Measurements from ENCODE around the gene TRMT10A. TPM values are rescaled to one million over a fixed set of nuclear protein-coding genes. Genes with fewer than 3 reads are reported as not detected.
A peak's percentile ranks its signal among the peaks of the same experiment; 100 is the strongest.

The TRMT10A gene
- total and polyA plus RNA-seq, 8 donors: 2.3 to 4.8 (median 3.3) TPM

GRCh38 chr4:99587803-99588202 is 24.0 kb upstream of the TRMT10A start:
- Histone ChIP-seq H3K4me1 (peaks cover 0 to 6% (median 0%) of the 10 kb centered on the region in 3 donors), H3K4me3 (no peak overlapping the region), H3K27me3 (no peaks in the 10 kb centered on the region), H3K27ac (peak overlapping the region in 2 of 4 donors; percentile 10 to 25), H3K36me3 (no peaks in the 10 kb centered on the region), H3K9me3 (no peaks in the 10 kb centered on the region)
- 28 to 31% methylated on average over 1 of the region's 1 CpG for WGBS, 2 donors
- DNase-seq (no peak), ATAC-seq (peak in 2 of 4 donors; percentile 62 to 86), FAIRE-seq (no peak)
- TF ChIP-seq, protein P1, sequence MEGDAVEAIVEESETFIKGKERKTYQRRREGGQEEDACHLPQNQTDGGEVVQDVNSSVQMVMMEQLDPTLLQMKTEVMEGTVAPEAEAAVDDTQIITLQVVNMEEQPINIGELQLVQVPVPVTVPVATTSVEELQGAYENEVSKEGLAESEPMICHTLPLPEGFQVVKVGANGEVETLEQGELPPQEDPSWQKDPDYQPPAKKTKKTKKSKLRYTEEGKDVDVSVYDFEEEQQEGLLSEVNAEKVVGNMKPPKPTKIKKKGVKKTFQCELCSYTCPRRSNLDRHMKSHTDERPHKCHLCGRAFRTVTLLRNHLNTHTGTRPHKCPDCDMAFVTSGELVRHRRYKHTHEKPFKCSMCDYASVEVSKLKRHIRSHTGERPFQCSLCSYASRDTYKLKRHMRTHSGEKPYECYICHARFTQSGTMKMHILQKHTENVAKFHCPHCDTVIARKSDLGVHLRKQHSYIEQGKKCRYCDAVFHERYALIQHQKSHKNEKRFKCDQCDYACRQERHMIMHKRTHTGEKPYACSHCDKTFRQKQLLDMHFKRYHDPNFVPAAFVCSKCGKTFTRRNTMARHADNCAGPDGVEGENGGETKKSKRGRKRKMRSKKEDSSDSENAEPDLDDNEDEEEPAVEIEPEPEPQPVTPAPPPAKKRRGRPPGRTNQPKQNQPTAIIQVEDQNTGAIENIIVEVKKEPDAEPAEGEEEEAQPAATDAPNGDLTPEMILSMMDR (IDR thresholded peaks at IDR 0.05): no peak
- intact Hi-C loops (cut with DNase I): no loop called here

- FAIRE-seq (no peak), DNase-seq (no peak), ATAC-seq (peak in 1 of 4 donors; percentile 50)
- Histone ChIP-seq H3K36me3 (no peaks in the 10 kb centered on the region), H3K9me3 (no peaks in the 10 kb centered on the region), H3K4me3 (no peak overlapping the region), H3K27ac (peak overlapping the region in 2 of 4 donors; percentile 1 to 10), H3K27me3 (no peaks in the 10 kb centered on the region), H3K4me1 (peaks cover 0 to 6% (median 0%) of the 10 kb centered on the region in 3 donors)
- intact Hi-C loops (cut with DNase I): no loop called here
- TF ChIP-seq, protein P1 (IDR thresholded peaks at IDR 0.05): no peak
Measured at GRCh38 chr4:99587309-99587708, 23.5 kb upstream of the TRMT10A start.

GRCh38 chr4:99586797-99587196 is 23.0 kb upstream of the TRMT10A start:
- intact Hi-C loops (cut with DNase I): no loop called here
- TF ChIP-seq, protein P1 (IDR thresholded peaks at IDR 0.05): no peak
- Histone ChIP-seq H3K27ac (peak overlapping the region in 1 of 4 donors; percentile 1), H3K4me3 (no peak overlapping the region), H3K9me3 (no peaks in the 10 kb centered on the region), H3K27me3 (no peaks in the 10 kb centered on the region), H3K36me3 (no peaks in the 10 kb centered on the region), H3K4me1 (peaks cover 0 to 6% (median 0%) of the 10 kb centered on the region in 3 donors)
- WGBS, 2 donors: 43 to 45% methylated on average over 1 of the region's 1 CpG
- ATAC-seq (no peak), DNase-seq (no peak), FAIRE-seq (no peak)

- Histone ChIP-seq H3K36me3 (no peaks in the 10 kb centered on the region), H3K27ac (no peak overlapping the region), H3K27me3 (no peaks in the 10 kb centered on the region), H3K4me1 (peaks cover 0 to 6% (median 0%) of the 10 kb centered on the region in 3 donors), H3K4me3 (no peak overlapping the region), H3K9me3 (no peaks in the 10 kb centered on the region)
- DNase-seq: no peak
- TF ChIP-seq, protein P1 (IDR thresholded peaks at IDR 0.05): no peak
- WGBS, 2 donors: 38 to 42% methylated on average over 2 of the region's 2 CpGs
- intact Hi-C loops (cut with DNase I): no loop called here
- FAIRE-seq: no peak
- no peak for ATAC-seq
Measured at GRCh38 chr4:99586322-99586721, 22.5 kb upstream of the TRMT10A start.

- Histone ChIP-seq H3K27ac (no peak overlapping the region), H3K4me3 (no peak overlapping the region), H3K9me3 (no peaks in the 10 kb centered on the region), H3K27me3 (no peaks in the 10 kb centered on the region), H3K36me3 (no peaks in the 10 kb centered on the region), H3K4me1 (peaks cover 0 to 6% (median 0%) of the 10 kb centered on the region in 3 donors)
- intact Hi-C loops (cut with DNase I): no loop called here
- ATAC-seq (no peak), FAIRE-seq (no peak), DNase-seq (no peak)
- WGBS, 2 donors: 94 to 96% methylated on average over 1 of the region's 1 CpG
- TF ChIP-seq, protein P1 (IDR thresholded peaks at IDR 0.05): no peak
Measured at GRCh38 chr4:99585516-99585915, 21.7 kb upstream of the TRMT10A start.
